ENCODE measurements around the gene NIPBL.

NIPBL gene

DNA sequence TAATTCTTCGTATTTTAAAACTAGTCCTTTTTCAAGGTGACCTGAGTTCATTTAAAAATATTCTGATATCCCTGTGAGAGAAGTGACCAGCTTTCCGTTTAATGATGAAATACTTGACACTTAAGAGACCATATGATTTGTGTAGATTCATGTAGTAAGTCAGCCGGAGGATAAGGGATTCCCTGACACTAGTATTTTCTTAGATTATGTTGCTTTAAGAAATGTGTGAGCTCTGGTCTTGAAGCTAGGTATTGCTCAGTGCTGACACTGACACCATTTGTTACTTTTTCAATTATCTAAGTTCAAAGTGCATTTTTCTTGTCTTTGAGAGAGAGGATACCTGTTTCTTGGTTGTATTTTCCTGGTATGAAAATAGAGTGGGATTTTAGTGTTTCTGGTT lies 4.2 kb downstream of the NIPBL start:
- Histone ChIP-seq H3K9me3 (ENCODE audit: insufficient read depth, low read depth, low read length) (no peaks in the 10 kb centered on the region), H3K27ac (ENCODE audit: low read length) (no peak overlapping the region), H3K4me3 (ENCODE audit: low read length) (0 out of 2 replicates have a peak overlapping the region, but pooled peaks have one; percentile 15), H3K27me3 (ENCODE audit: insufficient read depth, low read length) (no peaks in the 10 kb centered on the region), H3K36me3 (ENCODE audit: insufficient read depth, low read depth, low read length) (no peaks in the 10 kb centered on the region), H3K4me1 (ENCODE audit: insufficient read depth, low read length) (peaks cover 14% of the 10 kb centered on the region; the same call in 1 of the 2 replicates), H3K9ac (ENCODE audit: low read depth, low read length) (peak overlapping the region; percentile 12; the same call in 1 of the 2 replicates)

- H3K4me3 ChIP-seq (ENCODE audit: low read length): no peak overlapping the region
- no peaks in the 10 kb centered on the region for H3K27me3 ChIP-seq (ENCODE audit: insufficient read depth, low read length)
- H3K27ac ChIP-seq (ENCODE audit: low read length): no peak overlapping the region
- peak overlapping the region; percentile 12; the same call in 1 of the 2 replicates for H3K9ac ChIP-seq (ENCODE audit: low read depth, low read length)
- H3K36me3 ChIP-seq (ENCODE audit: insufficient read depth, low read depth, low read length): no peaks in the 10 kb centered on the region
- no peaks in the 10 kb centered on the region for H3K9me3 ChIP-seq (ENCODE audit: insufficient read depth, low read depth, low read length)
- H3K4me1 ChIP-seq (ENCODE audit: insufficient read depth, low read length): peaks cover 14% of the 10 kb centered on the region; the same call in 1 of the 2 replicates
Measured at GRCh38 chr5:36881304-36881703, 4.7 kb downstream of the NIPBL start.

- peaks cover 14% of the 10 kb centered on the region; the same call in 1 of the 2 replicates for H3K4me1 ChIP-seq (ENCODE audit: insufficient read depth, low read length)
- no peaks in the 10 kb centered on the region for H3K27me3 ChIP-seq (ENCODE audit: insufficient read depth, low read length)
- H3K9me3 ChIP-seq (ENCODE audit: insufficient read depth, low read depth, low read length): no peaks in the 10 kb centered on the region
- no peak overlapping the region for H3K4me3 ChIP-seq (ENCODE audit: low read length)
- no peaks in the 10 kb centered on the region for H3K36me3 ChIP-seq (ENCODE audit: insufficient read depth, low read depth, low read length)
- H3K27ac ChIP-seq (ENCODE audit: low read length): no peak overlapping the region
- no peak overlapping the region for H3K9ac ChIP-seq (ENCODE audit: low read depth, low read length)
Measured at GRCh38 chr5:36881807-36882206, 5.2 kb downstream of the NIPBL start.

DNA sequence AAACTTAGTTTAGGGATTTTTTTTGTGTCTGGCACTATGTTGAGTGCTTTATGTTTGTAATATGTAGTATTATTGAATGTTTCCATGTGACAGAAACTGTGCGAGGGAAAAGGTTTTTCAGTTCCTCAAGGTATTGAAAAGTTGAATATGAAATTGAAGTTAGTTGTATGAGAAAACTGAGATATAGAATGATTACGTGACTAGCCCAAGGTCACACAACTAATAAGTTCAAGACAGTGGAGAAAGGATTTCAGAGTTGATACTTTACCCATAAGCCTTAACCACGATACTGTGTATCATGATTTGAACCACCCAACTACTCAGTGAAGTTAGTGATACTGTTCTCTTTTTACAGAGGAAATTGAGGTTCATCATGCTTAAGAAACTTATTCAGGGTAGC lies 5.7 kb downstream of the NIPBL start:
- Histone ChIP-seq H3K27ac (ENCODE audit: low read length) (no peak overlapping the region), H3K9me3 (ENCODE audit: insufficient read depth, low read depth, low read length) (no peaks in the 10 kb centered on the region), H3K36me3 (ENCODE audit: insufficient read depth, low read depth, low read length) (no peaks in the 10 kb centered on the region), H3K9ac (ENCODE audit: low read depth, low read length) (no peak overlapping the region), H3K4me3 (ENCODE audit: low read length) (no peak overlapping the region), H3K27me3 (ENCODE audit: insufficient read depth, low read length) (no peaks in the 10 kb centered on the region), H3K4me1 (ENCODE audit: insufficient read depth, low read length) (peaks cover 14% of the 10 kb centered on the region; the same call in 1 of the 2 replicates)

- no peaks in the 10 kb centered on the region for H3K27me3 ChIP-seq (ENCODE audit: insufficient read depth, low read length)
- H3K4me3 ChIP-seq (ENCODE audit: low read length): no peak overlapping the region
- no peaks in the 10 kb centered on the region for H3K9me3 ChIP-seq (ENCODE audit: insufficient read depth, low read depth, low read length)
- peaks cover 14% of the 10 kb centered on the region; the same call in 1 of the 2 replicates for H3K4me1 ChIP-seq (ENCODE audit: insufficient read depth, low read length)
- H3K27ac ChIP-seq (ENCODE audit: low read length): no peak overlapping the region
- no peak overlapping the region for H3K9ac ChIP-seq (ENCODE audit: low read depth, low read length)
- H3K36me3 ChIP-seq (ENCODE audit: insufficient read depth, low read depth, low read length): no peaks in the 10 kb centered on the region
Measured at GRCh38 chr5:36883894-36884462, 7.4 kb downstream of the NIPBL start.

DNA sequence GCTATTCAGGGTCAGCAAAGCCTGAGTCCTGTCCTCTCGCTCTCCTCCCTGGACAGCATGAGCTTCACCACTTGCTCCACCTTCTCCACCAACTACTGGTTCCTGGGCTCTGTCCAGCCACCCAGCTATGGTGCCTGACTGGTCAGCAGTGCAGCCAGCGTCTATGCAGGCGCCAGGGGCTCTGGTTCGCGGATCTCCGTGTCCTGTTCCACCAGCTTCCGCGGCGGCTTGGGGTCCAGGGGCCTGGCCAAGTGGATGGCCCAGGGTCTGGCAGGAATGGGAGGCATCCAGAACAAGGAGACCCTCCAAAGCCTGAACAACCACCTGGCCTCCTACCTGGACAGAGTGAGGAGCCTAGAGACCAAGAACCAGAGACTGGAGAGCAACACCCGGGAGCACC lies 8.6 kb downstream of the NIPBL start:
- Histone ChIP-seq H3K9ac (ENCODE audit: low read depth, low read length) (no peak overlapping the region), H3K4me3 (ENCODE audit: low read length) (no peak overlapping the region), H3K4me1 (ENCODE audit: insufficient read depth, low read length) (peaks cover 8% of the 10 kb centered on the region; the same call in 1 of the 2 replicates), H3K27ac (ENCODE audit: low read length) (no peak overlapping the region), H3K9me3 (ENCODE audit: insufficient read depth, low read depth, low read length) (no peaks in the 10 kb centered on the region), H3K36me3 (ENCODE audit: insufficient read depth, low read depth, low read length) (no peaks in the 10 kb centered on the region), H3K27me3 (ENCODE audit: insufficient read depth, low read length) (no peaks in the 10 kb centered on the region)

- no peak overlapping the region for H3K4me3 ChIP-seq (ENCODE audit: low read length)
- H3K27me3 ChIP-seq (ENCODE audit: insufficient read depth, low read length): no peaks in the 10 kb centered on the region
- no peaks in the 10 kb centered on the region for H3K36me3 ChIP-seq (ENCODE audit: insufficient read depth, low read depth, low read length)
- H3K9me3 ChIP-seq (ENCODE audit: insufficient read depth, low read depth, low read length): no peaks in the 10 kb centered on the region
- peaks cover 3% of the 10 kb centered on the region; the same call in 1 of the 2 replicates for H3K4me1 ChIP-seq (ENCODE audit: insufficient read depth, low read length)
- no peak overlapping the region for H3K27ac ChIP-seq (ENCODE audit: low read length)
- H3K9ac ChIP-seq (ENCODE audit: low read depth, low read length): no peak overlapping the region
Measured at GRCh38 chr5:36885566-36886485, 9.3 kb downstream of the NIPBL start.

DNA sequence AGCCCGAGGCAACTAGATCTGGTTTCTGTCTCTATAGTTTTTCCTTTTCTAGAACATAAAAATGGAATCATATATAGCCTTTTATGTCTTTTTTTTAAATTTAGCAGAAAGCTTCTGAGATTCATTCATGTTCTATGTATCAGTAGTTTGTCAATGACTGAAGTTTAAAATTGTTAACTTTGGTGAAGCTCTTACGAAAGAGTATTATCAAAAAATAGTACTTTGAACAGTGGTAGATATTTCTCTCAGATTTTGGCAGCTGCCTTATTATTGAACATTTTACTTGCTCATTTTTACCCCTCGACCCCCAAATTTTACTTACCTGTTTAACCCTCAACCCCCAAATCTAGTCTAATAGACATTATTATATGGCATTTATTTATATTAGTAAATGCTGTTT lies 10.2 kb downstream of the NIPBL start:
- Histone ChIP-seq H3K4me1 (ENCODE audit: insufficient read depth, low read length) (no peaks in the 10 kb centered on the region), H3K9me3 (ENCODE audit: insufficient read depth, low read depth, low read length) (no peaks in the 10 kb centered on the region), H3K27ac (ENCODE audit: low read length) (no peak overlapping the region), H3K4me3 (ENCODE audit: low read length) (no peak overlapping the region), H3K27me3 (ENCODE audit: insufficient read depth, low read length) (no peaks in the 10 kb centered on the region), H3K9ac (ENCODE audit: low read depth, low read length) (no peak overlapping the region), H3K36me3 (ENCODE audit: insufficient read depth, low read depth, low read length) (no peaks in the 10 kb centered on the region)

DNA sequence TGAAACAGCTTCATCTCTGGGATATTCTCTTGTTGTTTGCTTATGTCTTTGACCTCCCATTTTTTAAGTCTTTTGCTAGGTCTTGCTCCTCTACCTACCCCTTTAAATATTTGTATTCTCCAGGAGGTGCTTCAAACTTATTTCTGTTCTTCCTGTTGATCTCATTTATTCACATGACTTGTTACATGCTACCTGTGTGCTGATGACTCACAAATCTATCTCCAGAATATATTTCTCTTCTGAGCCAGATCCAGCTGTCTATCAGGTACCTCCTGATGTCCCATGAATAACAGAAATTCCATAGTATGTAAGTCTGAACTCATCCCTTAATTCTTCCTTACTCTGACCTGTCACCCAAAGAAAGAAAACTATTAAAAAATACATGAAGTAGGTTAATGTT lies 11.0 kb downstream of the NIPBL start:
- H3K27me3 ChIP-seq (ENCODE audit: insufficient read depth, low read length): no peaks in the 10 kb centered on the region
- H3K4me3 ChIP-seq (ENCODE audit: low read length): no peak overlapping the region
- H3K9me3 ChIP-seq (ENCODE audit: insufficient read depth, low read depth, low read length): no peaks in the 10 kb centered on the region

GRCh38 chr5:36888303-36888702 lies 11.7 kb downstream of the NIPBL start:
- H3K36me3 ChIP-seq (ENCODE audit: insufficient read depth, low read depth, low read length): no peaks in the 10 kb centered on the region
- no peak overlapping the region for H3K27ac ChIP-seq (ENCODE audit: low read length)
- H3K27me3 ChIP-seq (ENCODE audit: insufficient read depth, low read length): no peaks in the 10 kb centered on the region
- H3K4me1 ChIP-seq (ENCODE audit: insufficient read depth, low read length): no peaks in the 10 kb centered on the region
- no peaks in the 10 kb centered on the region for H3K9me3 ChIP-seq (ENCODE audit: insufficient read depth, low read depth, low read length)
- no peak overlapping the region for H3K9ac ChIP-seq (ENCODE audit: low read depth, low read length)
- H3K4me3 ChIP-seq (ENCODE audit: low read length): no peak overlapping the region

More for the DNA sequence above, 11.0 kb downstream of the NIPBL start:
- no peaks in the 10 kb centered on the region for H3K4me1 ChIP-seq (ENCODE audit: insufficient read depth, low read length)
- H3K27ac ChIP-seq (ENCODE audit: low read length): no peak overlapping the region
- no peaks in the 10 kb centered on the region for H3K36me3 ChIP-seq (ENCODE audit: insufficient read depth, low read depth, low read length)
- no peak overlapping the region for H3K9ac ChIP-seq (ENCODE audit: low read depth, low read length)

DNA sequence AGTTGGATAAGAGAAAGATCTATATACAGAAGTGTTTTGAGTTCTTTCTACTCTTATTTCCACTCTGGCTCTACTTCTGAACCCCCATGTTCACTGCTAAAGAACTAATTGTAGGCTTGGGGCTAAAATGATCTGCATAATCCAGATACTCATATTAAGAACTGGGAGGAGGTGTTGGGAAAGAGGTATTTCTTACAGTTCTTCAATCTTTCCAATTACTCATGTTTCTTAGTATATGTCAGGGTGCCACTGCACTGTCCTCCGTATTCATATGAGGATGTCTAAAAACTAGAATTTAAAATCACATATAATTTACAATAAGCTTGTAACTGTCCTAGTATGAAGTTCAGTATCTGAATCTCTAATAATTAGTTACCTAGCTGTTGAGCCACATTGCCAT lies 12.7 kb downstream of the NIPBL start:
- Histone ChIP-seq H3K4me1 (ENCODE audit: insufficient read depth, low read length) (no peaks in the 10 kb centered on the region), H3K4me3 (ENCODE audit: low read length) (no peak overlapping the region), H3K36me3 (ENCODE audit: insufficient read depth, low read depth, low read length) (no peaks in the 10 kb centered on the region), H3K9me3 (ENCODE audit: insufficient read depth, low read depth, low read length) (no peaks in the 10 kb centered on the region), H3K27me3 (ENCODE audit: insufficient read depth, low read length) (no peaks in the 10 kb centered on the region), H3K27ac (ENCODE audit: low read length) (no peak overlapping the region), H3K9ac (ENCODE audit: low read depth, low read length) (no peak overlapping the region)

DNA sequence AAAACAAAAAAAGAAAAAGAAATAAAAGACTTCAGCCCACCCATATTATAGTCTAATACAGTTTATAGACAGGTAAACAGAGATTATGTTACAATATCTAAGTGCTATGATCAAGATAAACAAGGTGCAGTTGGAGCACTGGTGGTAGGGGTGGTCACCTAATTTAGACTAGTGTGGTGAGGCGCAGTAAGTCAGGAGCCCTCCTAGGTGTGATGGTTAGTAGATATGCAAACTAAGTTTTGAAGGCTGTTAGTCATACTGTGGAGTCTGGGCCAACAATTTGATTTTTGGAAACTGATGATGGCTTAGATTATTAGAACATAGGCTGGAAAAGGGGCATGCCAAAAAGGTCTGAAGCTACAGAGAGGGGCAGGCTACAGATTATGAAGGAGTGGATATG lies 14.7 kb downstream of the NIPBL start:
- H3K9ac ChIP-seq (ENCODE audit: low read depth, low read length): no peak overlapping the region
- no peaks in the 10 kb centered on the region for H3K36me3 ChIP-seq (ENCODE audit: insufficient read depth, low read depth, low read length)
- H3K4me3 ChIP-seq (ENCODE audit: low read length): no peak overlapping the region
- no peaks in the 10 kb centered on the region for H3K27me3 ChIP-seq (ENCODE audit: insufficient read depth, low read length)
- no peak overlapping the region for H3K27ac ChIP-seq (ENCODE audit: low read length)
- no peaks in the 10 kb centered on the region for H3K9me3 ChIP-seq (ENCODE audit: insufficient read depth, low read depth, low read length)
- H3K4me1 ChIP-seq (ENCODE audit: insufficient read depth, low read length): no peaks in the 10 kb centered on the region
